GM19397 (cell line): ENCODE data around the gene KAT2B.

Source experiments
- ATAC-seq: cut with Tn5 transposase; IDR thresholded peaks from one replicate; pipeline ENCODE4 v1.9.1; 2021; ENCODE audit warnings: mild to moderate bottlenecking, moderate library complexity; ENCODE audit not compliant: unreplicated experiment

KAT2B gene

GRCh38 chr3:20064796-20065564, 24.7 kb downstream of the KAT2B start:
- ATAC-seq: no peak

DNA sequence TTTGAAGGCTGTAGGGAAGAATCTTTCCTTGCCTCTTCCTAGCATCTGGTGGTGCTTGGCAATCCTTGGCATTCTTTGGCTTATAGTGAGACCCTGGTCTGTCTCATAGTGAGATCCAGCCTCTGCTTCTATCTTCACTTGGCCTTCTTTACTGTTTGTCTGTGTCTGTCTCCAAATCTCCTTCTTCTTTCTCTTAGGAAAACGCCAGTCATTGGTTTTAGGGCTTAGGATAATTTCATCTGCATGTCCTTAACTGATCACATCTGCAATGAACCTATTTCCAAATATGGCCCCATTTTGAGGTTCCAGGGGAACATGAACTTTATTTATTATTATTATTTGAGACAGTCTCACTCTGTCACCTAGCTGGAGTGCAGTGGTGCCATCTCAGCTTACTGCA, 25.8 kb downstream of the KAT2B start:
- ATAC-seq: no peak

DNA sequence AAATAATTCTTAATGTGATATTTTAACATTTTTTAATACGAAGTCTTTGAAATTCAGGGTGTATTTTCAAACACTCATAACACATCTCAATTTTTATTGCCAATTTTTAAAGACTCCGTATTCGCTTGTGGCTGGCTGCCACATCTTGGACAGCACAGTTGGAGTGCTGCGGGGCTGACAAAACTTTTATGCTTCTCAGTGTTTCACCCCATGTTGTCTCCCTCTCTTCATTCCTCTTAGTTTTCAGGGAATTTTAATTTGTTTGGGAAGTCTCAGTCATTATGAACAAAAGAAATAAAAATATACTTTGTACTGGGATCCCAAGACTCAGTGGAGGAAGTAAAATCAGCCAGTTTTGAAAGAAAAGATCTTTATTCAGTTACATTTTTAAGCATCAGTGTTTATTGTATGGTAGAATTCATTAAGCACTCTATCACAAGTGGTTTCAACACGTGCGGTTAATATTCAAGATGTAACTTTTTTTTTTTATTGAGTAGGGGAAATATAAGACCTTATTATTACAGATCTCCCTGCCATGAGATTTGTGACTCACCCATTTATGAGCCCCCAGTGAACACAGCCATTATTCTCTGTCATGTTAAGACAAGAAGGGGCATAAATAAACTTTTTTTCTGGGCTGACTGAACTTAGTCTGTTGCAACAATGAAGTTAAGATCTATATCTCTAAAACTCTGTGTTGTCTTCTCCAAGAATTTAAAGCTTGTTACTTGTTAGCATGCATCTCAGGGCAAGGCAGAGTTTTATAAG, 26.8 kb downstream of the KAT2B start:
- ATAC-seq: no peak

DNA sequence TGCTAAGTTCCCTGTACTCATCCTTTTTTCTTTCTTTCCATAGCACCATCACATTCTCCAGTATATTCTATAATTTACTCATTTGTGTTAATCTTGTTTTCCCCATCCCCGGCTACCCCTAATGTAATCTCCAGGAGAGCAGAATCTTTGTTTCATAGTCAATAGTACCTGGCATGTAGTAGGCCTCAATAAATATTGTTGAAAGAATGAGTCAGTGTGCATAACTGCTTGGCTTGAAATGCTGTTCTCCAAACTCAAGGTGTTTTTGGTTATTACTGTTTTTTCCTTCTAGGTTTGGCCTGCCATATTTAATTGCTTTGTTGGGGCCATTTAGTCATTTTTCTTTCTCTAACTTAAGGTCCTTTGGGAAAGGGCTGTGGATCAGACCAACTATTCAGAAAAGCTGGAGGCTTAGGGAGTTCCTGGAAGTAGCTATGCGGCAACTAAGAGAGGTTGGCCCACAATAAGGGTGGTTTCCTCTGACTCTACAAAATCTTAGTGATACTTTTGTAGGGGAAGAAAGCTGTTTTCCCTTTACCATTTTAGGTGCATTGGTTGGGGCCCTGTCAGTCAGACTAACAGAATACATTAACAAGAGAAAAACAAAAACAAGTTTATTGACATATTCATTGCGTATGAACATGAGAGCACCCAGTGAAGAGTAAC, 28.4 kb downstream of the KAT2B start:
- ATAC-seq: no peak

- no peak for ATAC-seq
Measured at GRCh38 chr3:20069178-20069532, 28.9 kb downstream of the KAT2B start.

DNA sequence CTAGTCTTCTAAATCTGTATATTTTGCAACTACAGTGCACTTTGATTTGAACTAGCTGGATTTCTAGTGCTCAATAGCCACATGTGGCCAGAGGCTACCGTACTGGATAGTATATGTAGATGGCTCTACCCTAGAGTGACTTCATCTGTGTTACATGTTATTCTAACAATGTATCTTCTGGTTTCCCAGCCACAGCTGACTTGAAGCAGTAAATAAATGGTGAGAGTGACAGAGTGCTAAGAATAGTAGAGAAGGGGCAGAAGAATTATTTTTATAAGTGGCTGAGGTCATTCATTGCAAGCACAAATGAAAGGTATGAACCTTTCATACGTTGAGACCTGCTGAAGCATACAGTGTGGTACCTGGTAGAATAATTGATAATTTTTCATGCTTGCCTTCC, 30.9 kb downstream of the KAT2B start:
- ATAC-seq: no peak

- ATAC-seq: no peak
Measured at GRCh38 chr3:20072422-20072821, 32.2 kb downstream of the KAT2B start.

GRCh38 chr3:20073068-20073467, 32.8 kb downstream of the KAT2B start:
- no peak for ATAC-seq

- no peak for ATAC-seq
Measured at GRCh38 chr3:20073683-20074082, 33.4 kb downstream of the KAT2B start.

DNA sequence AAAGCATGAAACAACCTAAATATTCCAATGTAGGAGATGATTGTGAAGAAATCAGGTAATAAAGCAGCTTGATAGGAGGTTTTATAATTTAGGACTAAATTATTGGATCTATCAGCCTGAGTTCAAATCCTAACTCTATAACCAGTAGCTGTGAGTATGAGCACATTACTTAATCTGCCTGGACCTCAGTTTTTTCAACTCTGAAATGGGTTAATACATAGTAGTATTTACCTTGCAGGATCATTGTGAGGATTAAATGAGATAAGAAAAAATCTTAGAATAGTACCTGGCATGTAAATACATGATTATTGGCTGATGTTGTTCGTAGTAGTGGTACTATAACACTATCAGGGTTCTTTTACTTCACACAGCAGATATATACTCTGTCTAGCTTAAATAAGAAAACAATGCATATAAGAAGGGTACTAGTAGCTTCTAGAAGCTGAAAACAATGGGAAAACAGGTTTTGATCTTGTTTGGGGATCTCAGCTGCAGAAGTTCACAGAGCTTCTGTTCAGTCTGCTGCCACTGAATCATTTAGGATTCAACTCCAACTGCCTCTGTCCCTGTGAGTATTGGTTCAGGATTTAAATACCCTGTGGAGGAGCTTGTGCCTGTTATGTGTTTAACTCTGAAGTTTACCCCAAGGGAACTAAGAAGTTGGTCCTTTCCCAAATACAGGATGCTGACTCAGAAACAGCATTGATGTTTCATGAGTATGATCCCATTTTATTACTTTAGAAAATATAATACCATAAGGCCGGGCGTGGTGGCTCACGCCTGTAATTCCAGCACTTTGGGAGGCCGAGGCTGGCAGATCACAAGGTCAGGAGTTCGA, 34.2 kb downstream of the KAT2B start:
- no peak for ATAC-seq

DNA sequence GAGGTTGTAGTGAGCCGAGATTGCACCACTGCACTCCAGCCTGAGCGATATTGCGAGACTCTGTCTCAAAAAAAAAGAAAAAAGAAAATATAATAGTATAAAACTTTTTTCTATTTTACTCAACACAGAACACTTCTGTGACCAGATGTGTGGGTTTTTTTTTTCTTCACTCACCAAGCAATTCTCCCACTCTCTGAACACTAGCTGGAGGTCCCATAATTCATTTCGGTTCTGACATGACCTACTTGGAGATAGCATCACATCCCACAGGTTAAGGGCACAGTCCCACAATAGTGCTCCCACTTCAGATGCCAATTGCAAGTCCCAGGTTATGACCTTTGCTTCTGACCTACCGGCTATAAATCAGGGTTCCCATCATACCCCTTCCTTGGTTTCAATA, 35.0 kb downstream of the KAT2B start:
- ATAC-seq: no peak

GRCh38 chr3:20076296-20076997, 36.2 kb downstream of the KAT2B start:
- no peak for ATAC-seq

DNA sequence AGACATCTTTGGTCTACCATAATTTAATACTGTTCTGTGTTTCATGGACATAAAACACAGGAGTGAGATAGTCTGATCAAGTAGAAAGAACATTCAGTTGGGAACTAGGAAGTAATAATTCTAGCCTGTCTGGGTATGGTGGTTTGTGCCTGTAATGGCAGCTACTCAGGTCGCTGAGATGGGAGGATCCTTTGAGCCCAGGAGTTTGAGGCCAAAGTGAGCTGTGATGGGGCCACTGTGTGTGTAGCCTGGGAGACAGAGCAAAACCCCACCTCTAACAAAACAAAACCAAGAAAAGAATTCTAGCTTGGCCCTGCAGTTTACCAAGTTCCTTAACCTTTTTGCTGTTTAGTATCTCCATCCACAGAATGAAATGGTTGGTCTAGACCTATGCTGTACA, 36.8 kb downstream of the KAT2B start:
- ATAC-seq: no peak

DNA sequence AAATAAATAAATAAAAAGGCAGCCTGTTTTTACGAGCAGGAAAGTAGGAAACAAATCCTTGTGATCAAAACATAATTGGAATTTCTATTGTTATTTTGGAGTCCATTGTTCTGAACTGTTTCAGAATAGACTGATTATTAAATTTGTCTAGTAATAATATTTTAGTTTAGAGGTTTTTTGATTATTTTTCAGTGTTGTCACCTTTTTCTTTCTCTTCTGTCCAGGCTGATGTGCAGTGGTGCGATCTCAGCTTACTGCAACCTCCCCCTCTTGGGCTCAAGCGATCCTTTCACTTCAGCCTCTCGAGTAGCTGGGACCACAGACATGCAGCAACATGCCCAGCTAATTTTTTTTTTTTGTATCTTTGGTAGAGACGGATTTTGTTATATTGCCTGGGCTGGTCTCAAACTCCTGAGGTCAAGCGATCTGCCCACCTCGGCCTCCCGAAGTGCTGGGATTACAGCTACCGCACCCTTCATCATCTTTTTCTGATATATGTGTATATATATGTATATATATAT, 38.0 kb downstream of the KAT2B start:
- no peak for ATAC-seq

DNA sequence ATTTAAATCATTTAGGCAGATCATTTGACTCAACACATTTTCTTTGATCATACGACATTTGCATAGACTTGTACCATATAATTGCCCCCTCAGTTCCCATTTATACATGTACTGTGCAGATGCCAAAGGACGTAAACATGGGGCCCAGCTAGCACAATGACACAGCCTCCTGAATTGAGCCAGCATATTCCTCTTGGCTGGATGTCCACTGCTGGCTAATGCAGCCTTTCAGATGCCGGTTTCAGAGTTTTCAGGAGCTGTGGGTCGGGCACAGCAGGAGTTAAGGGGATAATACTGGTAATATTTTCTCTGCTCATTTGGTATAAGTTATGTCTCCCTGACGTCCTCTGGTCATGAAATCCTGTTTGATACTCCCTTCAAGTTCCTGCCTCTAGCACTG, 39.4 kb downstream of the KAT2B start:
- no peak for ATAC-seq

DNA sequence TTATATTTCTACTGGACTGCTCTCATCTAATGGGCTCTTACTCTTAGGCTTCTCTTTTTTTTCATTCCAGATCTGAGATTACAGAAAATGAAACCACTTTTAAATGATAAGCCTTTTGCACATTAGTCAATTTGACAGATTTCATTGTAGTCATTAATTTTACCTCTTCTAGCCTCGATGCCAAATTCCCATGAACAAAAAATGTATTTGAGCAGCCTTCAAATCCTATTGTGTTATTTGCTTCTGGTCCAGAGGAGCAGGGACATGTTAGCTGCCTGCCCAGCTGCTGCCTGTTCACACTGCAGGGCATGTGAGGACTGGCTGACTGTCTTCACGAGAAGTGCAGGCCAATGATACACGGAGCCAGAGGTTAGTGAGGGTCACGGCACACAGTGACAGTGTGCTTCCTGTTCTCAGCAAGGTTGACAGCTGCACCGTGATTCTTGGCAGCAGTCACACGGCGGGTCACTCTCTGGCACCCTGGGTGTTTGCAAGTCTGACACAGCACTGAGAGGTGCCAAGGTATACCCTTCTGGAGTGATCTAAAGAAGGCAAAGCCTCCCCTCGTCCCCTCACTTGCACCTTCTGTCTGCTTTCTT, 40.8 kb downstream of the KAT2B start:
- peak; percentile 99 for ATAC-seq

DNA sequence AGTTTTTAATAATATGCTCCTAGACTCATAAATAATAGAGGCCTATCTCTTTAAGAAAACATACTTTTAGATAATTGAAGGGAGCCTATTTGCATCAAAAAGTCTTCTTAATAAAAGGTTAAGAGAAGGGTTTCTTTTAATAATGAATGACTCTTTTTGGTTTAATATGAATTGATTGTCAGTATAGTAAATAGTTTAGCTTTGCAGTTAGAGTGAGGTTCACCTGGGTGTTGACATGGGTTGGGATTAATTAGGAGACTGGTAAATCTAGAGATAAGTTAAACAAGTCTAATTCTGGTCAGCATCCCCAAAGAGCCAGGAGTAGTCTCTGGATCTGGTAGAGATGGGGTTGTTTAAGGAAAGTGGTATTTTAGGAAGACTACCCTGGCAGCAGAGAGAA, 43.0 kb downstream of the KAT2B start:
- ATAC-seq: no peak

GRCh38 chr3:20083953-20084352, 43.7 kb downstream of the KAT2B start:
- ATAC-seq: no peak

DNA sequence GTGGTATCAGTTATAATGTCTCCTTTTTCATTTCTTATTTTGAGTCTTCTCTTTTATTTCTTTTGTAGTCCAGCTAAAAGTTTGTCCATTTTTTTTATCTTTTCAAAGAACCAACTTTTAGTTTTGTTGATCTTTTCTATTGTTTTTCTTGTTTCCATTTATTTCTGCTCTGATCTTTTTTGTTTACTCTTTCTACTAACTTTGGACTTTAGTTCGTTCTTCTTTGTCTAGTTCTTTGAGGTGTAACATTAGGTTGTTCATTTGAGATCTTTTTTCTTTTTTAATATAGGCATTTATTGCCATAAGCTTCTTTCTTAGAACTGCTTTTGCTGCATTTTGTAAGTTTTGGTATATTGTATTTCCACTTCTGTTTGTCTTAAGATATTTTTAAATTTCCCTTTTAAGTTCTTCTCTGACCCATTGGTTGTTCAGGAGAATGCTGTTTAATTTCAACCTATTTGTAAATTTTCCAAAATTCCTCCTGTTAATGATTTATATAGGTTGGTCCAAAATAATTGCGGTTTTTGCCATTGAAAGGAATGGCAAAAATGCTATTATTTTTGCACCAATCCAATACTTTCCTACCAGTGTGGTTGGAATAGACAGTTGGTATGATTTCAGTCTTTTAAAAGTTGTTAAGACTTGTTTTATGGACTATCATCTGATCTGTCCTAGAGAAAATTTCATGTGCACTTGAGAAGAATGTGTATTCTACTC, 51.2 kb downstream of the KAT2B start:
- ATAC-seq: no peak
